ENCODE results near the gene POMGNT1.
A peak's percentile ranks its signal among the peaks of the same experiment; 100 is the strongest.
"Not testable (repeated sequence)": the region's sequence is repeated elsewhere in the genome, so short reads cannot be mapped to it uniquely, and the experiment has no call there.

The POMGNT1 gene

GRCh38 chr1:46197964-46198811, at the start of gene POMGNT1:
TSS of gene POMGNT1 (minus strand) at chr1:46198434. CDS start at chr1:46197821, 613 bp downstream.
- DNase-seq (peak; percentile 75 to 85), ATAC-seq (peak; percentile 96)
- H3K9me3 Mint-ChIP-seq, result no peaks in the 10 kb centered on the region
- H3K27ac Mint-ChIP-seq, result peak within 1 kb of the TSS; percentile 92 to 94
- peak within 1 kb of the TSS; percentile 79 to 86 for H3K4me3 Mint-ChIP-seq
- peaks cover 6% of the 10 kb centered on the region for H3K27me3 Mint-ChIP-seq
- peaks cover 28% of the 10 kb centered on the region for H3K4me1 Mint-ChIP-seq

DNA sequence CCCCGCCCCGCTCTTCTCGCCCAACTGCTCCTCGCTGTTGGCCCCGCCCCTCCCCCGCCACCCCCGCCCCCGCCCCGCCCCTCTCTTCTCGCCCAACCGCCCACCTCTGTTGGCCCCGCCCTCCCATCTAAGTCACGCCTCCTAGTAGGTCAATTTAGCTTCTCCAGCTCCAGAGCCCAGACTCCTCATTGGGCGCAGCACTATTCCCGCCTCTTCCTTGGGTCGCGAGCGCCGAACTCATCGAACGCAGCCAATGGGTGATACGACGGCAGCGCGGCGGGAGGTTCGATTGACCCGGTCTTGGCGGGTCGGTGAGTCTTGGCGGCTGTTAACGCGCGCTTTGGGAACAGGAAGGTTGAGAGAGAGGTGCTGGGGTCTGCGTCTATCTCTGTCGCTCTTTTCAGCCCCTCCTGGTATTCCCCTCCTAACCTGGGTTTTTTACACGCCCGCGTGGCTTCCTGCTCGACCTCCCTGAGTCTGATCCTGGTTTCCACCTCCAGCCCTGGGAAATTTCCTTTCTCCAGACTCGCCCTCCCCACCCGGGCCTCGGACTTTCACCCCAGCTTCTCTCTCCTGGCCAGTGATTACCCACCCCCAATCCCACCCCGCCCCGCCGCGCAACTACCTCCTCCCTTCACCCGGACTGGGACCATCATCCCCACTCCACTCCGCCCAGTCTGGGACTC, 49.3 kb upstream of the POMGNT1 start, which contains the start of gene RAD54L:
Gene RAD54L (plus strand): TSS at position 328 of the 686 bp plus-strand sequence. CDS start 643 bp downstream, outside the sequence.
- H3K27me3 Mint-ChIP-seq, result no peaks in the 10 kb centered on the region
- DNase-seq (peak; percentile 96 to 99), ATAC-seq (peak; percentile 94)
- H3K27ac Mint-ChIP-seq, result peak within 1 kb of the TSS; percentile 95 to 98
- peaks cover 42% of the 10 kb centered on the region for H3K4me1 Mint-ChIP-seq
- peak within 1 kb of the TSS; percentile 99 to 100 for H3K4me3 Mint-ChIP-seq
- no peaks in the 10 kb centered on the region for H3K9me3 Mint-ChIP-seq

- peaks cover 38% of the 10 kb centered on the region for H3K4me1 Mint-ChIP-seq
- ATAC-seq, result peak; percentile 76
- DNase-seq, result peak in 1 of 2 donors; percentile 76
- peak overlapping the region; percentile 94 to 98 for H3K27ac Mint-ChIP-seq
- H3K9me3 Mint-ChIP-seq, result no peaks in the 10 kb centered on the region
- H3K27me3 Mint-ChIP-seq, result no peaks in the 10 kb centered on the region
- H3K4me3 Mint-ChIP-seq, result peak overlapping the region; percentile 84 to 100
These were observed 48.6 kb upstream of the POMGNT1 start for GRCh38 chr1:46246548-46247435.

GRCh38 chr1:46246136-46246535, 47.9 kb upstream of the POMGNT1 start:
- peaks cover 38% of the 10 kb centered on the region for H3K4me1 Mint-ChIP-seq
- not testable (repeated sequence) for DNase-seq, H3K9me3 Mint-ChIP-seq, H3K27me3 Mint-ChIP-seq, ATAC-seq, H3K27ac Mint-ChIP-seq
- peak overlapping the region; percentile 84 to 100 for H3K4me3 Mint-ChIP-seq

DNA sequence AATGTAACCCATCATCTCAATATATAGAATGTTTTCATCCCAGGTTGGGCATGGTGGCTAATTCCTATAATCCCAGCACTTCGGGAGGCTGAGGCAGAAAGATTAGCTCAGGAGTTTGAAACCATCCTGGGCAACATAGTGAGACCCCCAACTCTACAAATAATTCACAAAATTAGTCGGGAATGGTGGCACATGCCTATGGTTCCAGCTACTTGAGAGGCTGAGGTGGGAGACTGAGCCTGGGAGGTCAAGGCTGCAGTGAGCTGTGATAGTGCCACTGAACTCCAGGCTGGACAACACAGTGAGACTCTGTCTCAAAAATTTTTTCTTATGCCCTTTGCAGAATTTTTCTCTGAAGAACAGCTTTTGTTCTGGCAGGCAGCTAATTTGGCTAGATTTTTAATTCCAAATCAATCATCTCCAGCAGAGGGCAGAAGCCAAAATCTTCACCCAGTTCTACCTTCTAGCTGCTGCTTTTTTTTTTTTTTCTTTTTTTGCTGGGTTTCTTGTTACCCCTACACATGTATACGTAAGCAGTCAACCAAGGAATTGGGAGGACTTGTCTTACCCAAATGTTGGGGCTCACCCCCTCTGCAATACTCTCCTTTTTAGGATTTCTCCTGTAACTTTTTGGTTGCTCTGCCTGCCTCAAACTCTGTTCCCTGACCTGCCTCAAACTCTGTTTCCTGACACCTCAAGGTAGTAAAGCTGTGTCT, 46.6 kb upstream of the POMGNT1 start:
- ATAC-seq, result no peak
- Mint-ChIP-seq H3K4me1 (peaks cover 36% of the 10 kb centered on the region), H3K4me3 (no peak overlapping the region), H3K9me3 (no peaks in the 10 kb centered on the region), H3K27ac (no peak overlapping the region), H3K27me3 (no peaks in the 10 kb centered on the region)
- DNase-seq, result peak in 1 of 2 donors; percentile 19

DNA sequence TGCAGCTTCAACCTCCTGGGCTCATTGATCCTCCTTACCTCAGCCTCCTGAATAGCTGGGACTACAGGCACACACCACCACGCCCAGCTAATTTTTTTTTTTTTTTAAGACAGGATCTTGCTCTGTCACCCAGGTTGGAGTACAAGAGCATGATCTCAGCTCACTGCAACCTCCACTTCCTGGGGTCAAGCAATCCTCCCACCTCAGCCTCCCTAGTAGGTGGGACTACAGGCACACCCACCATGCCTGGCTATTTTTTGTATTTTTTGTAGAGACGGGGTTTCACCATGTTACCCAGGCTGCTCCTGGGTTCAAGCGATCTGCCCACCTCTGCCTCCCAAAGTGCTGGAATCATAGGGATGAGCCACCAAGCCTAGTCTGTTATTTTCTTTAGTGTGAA, 45.6 kb upstream of the POMGNT1 start:
- not testable (repeated sequence) for DNase-seq, H3K4me3 Mint-ChIP-seq, H3K27ac Mint-ChIP-seq, ATAC-seq, H3K9me3 Mint-ChIP-seq, H3K27me3 Mint-ChIP-seq
- H3K4me1 Mint-ChIP-seq, result peaks cover 27% of the 10 kb centered on the region

GRCh38 chr1:46242918-46243317, 44.7 kb upstream of the POMGNT1 start:
- Mint-ChIP-seq H3K9me3 (peaks cover 0 to 12% of the 10 kb centered on the region in 2 donors), H3K4me3 (no peak overlapping the region), H3K27ac (no peak overlapping the region), H3K27me3 (no peaks in the 10 kb centered on the region), H3K4me1 (peaks cover 18% of the 10 kb centered on the region)
- DNase-seq (no peak), ATAC-seq (no peak)

- ATAC-seq, H3K4me3 Mint-ChIP-seq, H3K27me3 Mint-ChIP-seq, H3K27ac Mint-ChIP-seq, DNase-seq: not testable (repeated sequence)
- peaks cover 12% of the 10 kb centered on the region for H3K4me1 Mint-ChIP-seq
- H3K9me3 Mint-ChIP-seq, result peaks cover 0 to 12% of the 10 kb centered on the region in 2 donors
These were observed 43.5 kb upstream of the POMGNT1 start for GRCh38 chr1:46241733-46242132.

- not testable (repeated sequence) for H3K4me1 Mint-ChIP-seq, H3K27me3 Mint-ChIP-seq, DNase-seq, H3K4me3 Mint-ChIP-seq, H3K27ac Mint-ChIP-seq, ATAC-seq
- H3K9me3 Mint-ChIP-seq, result peaks cover 0 to 12% of the 10 kb centered on the region in 2 donors
These were observed 40.6 kb upstream of the POMGNT1 start for GRCh38 chr1:46238865-46239264.

DNA sequence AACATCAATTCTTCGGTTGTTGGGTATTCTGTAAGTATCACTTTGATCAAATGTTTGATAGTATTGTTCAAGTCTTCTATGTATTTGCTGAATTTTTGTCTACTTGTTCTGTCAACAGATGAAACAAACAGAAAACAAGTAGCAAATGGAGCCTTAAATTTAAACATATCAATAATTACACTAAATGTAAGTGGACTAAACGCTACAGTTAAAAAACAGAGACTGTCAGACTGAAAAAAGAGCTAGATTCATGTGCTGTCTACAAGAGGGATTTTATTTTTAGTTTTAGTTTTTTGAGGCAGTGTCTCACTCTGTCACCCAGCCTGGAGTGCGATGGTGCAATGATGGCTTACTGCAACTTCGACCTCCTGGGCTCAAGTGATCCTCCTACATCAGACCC, 38.6 kb upstream of the POMGNT1 start:
- Mint-ChIP-seq H3K4me1 (no peaks in the 10 kb centered on the region), H3K27me3 (no peaks in the 10 kb centered on the region), H3K4me3 (no peak overlapping the region), H3K27ac (no peak overlapping the region), H3K9me3 (peaks cover 0 to 12% of the 10 kb centered on the region in 2 donors)
- ATAC-seq (no peak), DNase-seq (no peak)

DNA sequence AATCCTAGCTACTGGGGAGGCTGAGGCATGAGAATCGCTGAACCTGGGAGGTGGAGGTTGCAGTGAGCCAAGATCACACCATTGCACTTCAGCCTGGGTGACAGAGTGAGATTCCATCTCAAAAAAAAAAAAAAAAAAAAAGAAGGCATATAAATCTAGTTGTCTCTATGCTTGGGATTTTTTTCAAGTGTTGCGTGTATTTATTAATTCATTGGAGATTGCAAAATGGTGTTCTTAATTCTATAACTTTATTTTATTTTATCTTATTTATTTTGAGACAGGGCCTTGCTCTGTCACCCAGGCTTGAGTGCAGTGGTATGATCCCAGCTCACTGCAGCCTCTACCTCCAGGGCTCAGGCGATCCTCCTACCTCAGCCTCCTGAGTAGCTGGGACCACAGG, 33.0 kb upstream of the POMGNT1 start:
- not testable (repeated sequence) for H3K4me1 Mint-ChIP-seq, H3K4me3 Mint-ChIP-seq, ATAC-seq, H3K9me3 Mint-ChIP-seq, H3K27ac Mint-ChIP-seq, H3K27me3 Mint-ChIP-seq, DNase-seq

GRCh38 chr1:46224966-46225365, 26.7 kb upstream of the POMGNT1 start:
- Mint-ChIP-seq H3K4me3 (no peak overlapping the region), H3K4me1 (peaks cover 9% of the 10 kb centered on the region), H3K27me3 (no peaks in the 10 kb centered on the region), H3K27ac (no peak overlapping the region), H3K9me3 (no peaks in the 10 kb centered on the region)
- no peak for DNase-seq
- no peak for ATAC-seq

- H3K4me1 Mint-ChIP-seq, result peaks cover 9% of the 10 kb centered on the region
- no peak overlapping the region for H3K27ac Mint-ChIP-seq
- H3K4me3 Mint-ChIP-seq, result no peak overlapping the region
- peak; percentile 98 for ATAC-seq
- H3K27me3 Mint-ChIP-seq, result no peaks in the 10 kb centered on the region
- no peaks in the 10 kb centered on the region for H3K9me3 Mint-ChIP-seq
- DNase-seq, result peak; percentile 45 to 65
These were observed 25.3 kb upstream of the POMGNT1 start for GRCh38 chr1:46223472-46223943.

DNA sequence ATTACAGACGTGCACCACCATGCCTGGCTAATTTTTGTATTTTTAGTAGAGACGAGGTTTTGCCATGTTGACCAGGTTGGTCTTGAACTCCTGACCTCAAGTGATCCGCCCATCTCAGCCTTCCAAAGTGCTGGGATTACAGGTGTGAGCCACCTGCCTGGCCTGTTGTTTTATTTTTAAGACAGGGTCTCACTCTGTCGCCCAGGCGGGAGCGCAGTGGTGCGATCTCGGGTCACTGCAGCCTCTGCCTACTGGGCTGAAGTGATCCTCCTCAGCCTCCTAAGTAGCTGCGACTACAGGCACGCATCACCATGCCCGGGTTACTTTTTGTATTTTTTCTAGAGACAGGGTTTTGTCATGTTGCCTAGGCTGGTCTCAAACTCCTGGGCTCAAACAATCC, 24.8 kb upstream of the POMGNT1 start:
- not testable (repeated sequence) for H3K27me3 Mint-ChIP-seq, DNase-seq, H3K9me3 Mint-ChIP-seq, H3K4me3 Mint-ChIP-seq, H3K27ac Mint-ChIP-seq, H3K4me1 Mint-ChIP-seq
- ATAC-seq, result peak; percentile 8

Measured in stimulated activated naive CD8-positive, alpha-beta T cell treated with anti-CD3 and anti-CD28 coated beads, Interleukin-15, amount 100 ng/mL, for 72 hours (primary cell).